ENCODE results near the gene NFIB.

Gene NFIB

GRCh38 chr9:14344053-14344524 lies 30.1 kb upstream of the NFIB start:
- no peak for DNase-seq

GRCh38 chr9:14343261-14344031 lies 29.5 kb upstream of the NFIB start:
- DNase-seq = no peak

- DNase-seq = no peak
These were observed 28.8 kb upstream of the NFIB start for GRCh38 chr9:14342736-14343135.

DNA sequence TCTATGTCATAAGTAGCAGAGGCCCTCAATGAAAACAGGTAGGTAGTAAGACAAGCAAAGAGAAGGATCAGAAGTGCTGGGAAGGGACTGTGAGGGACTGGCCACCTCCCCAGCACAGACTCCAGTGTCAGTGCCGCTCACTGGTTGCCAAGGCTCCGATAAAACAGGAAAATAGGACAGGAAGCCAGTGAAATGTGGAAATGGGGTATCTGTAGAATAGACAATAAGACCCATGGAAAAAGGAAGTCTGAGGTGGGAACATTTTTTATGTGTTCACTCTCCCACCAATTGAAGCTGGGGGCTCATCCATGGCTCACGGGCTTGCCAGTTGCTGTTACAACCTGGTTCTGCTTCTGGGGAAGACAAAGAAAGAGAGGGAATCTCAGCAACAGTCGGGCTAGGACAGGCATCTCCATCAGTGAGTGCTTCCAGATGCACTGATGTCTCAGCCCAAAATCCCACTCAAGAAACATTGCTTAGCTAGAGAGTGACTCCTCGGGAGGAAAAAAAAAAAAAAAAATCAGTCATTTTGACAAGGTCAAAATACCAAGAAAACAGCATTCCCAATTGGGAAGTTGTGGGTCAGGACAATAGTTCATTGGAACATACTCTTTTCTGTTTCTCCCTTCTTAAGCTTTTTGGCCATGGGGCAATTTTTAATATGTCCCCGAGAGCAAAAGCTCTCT lies 27.6 kb upstream of the NFIB start:
- DNase-seq = no peak

DNA sequence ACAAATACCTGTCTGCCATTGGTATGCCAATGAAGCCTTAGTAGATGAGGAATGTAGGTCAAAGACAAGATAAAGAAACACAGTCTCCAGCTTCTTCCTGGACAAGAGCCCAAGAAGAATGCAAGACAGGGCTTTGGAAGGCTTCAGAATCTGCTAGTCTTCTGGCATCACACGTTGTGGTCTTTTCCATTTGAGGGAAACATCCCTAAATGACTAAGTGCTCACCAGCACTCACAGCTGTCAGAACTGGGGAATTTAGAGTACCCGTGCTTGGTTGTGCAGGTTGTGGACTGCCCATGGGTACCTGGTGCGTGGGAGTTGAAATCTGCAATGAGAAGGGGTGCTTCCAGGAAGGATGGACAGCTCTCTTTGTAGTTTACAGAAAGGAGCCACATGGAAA lies 27.1 kb upstream of the NFIB start:
- no peak for DNase-seq

DNA sequence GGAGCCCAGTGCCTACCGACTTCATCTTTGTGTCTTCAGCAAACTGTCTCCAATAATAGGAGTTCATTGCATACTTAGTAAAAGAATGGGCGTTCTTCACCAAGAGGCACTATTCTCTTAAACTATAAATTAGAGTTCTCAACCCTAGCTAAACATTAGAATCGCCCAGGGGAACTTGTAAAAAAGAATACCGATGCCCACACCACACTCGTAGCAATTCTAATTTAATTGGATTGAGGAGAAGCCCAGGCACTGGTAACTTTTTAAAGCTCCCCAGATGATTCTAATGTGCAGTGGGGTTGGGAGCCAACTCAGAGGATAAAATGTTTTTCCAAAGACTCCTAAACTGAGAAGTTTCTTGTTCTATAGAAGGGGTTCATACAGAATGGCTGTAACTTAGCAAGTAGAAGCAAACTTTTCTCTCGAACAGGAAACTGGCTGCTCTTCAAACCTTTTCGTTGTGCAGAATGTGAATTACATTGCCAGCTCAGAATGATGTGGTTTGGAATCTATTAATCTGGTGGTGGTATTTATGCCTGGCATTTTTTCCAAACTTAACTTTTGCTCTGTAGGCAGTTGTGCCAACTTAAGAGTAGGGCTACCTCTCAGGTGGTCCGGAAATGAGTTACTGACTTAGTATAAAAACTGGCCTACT lies 26.4 kb upstream of the NFIB start:
- no peak for DNase-seq

- no peak for DNase-seq
These were observed 25.8 kb upstream of the NFIB start for GRCh38 chr9:14339746-14340145.

DNA sequence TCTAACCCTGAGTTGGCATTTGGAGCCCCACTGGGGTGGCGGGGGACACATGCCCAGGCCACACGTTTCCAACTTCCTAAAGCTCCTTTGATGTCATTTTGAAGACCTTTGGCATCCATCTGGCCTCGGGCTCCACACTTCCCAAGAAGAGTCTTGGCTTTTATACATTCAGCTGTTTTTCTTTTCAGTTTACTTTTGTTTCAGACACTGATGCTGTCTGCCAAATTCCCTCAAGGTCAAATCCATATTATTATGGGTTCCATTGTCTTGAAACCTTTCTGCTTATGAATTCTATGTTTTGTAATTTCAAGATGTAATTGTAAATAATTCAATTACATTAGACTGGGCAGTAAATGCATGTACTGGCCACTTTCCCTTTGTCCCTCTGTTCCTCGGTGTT lies 23.7 kb upstream of the NFIB start:
- no peak for DNase-seq

DNA sequence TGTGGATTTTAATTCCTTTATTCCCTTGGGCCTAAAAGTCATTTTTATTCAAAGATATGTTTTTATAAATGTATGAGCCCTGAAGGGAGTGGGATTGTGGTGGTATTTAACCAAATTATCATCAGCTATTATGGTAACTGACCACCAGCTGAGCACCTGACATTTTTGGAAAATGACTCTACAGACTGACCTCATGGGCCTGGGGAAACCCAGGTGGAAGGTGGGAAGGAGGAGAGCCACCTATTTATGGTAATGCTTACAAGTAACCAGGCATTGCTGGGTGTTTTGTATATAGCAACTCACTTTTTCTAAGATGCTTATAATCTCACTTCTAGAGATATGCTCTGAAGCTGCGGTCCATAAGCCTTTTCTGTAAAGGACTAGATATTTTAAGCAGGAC lies 22.3 kb upstream of the NFIB start:
- DNase-seq = no peak

GRCh38 chr9:14331120-14331519 lies 17.2 kb upstream of the NFIB start:
- no peak for DNase-seq

- DNase-seq = no peak
These were observed 13.1 kb upstream of the NFIB start for GRCh38 chr9:14327036-14327435.

DNA sequence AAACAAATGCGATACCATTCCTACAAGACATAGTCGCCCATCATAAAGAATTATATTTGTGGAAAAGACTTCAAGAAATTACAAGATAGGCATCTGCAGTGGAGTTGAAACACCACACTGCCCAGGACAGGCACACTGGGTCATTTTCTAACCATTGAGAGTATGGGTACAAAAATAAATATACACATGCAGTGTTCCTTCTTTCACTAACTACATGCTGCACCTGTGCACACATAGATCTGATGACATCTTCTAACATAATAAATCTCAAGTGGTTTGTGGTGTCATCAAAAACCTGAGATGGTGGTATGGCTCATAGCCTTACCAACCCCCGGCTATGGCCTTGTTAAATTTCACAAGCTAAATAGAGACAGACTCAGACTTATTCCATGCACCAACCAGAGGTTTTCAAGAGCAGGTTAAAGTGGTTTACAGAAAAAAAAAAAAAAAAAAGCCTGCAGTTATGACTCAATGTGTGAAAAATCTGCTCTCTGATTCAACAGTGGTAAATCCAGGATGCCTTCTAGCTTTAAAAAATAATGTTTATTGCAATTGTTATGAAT lies 12.4 kb upstream of the NFIB start:
- peak; percentile 10 for DNase-seq

DNA sequence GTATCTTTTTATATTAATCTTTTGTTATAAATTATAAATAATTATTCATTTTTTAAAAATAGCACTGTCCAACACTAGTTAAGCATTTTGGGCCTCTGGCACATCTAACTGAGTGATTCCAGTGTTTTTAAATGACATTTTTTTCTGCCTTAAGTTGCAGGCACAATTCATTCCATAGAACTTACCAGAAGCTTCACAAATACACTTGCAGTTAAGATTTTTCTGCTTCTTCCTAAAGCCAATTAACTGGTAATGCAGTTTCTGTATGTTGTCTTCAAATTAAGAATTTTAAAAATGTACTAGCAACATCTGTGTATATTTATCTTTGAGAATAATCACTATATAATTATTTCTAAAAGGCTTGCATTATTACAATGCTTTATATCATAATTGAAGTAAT lies 11.2 kb upstream of the NFIB start:
- DNase-seq = no peak

DNA sequence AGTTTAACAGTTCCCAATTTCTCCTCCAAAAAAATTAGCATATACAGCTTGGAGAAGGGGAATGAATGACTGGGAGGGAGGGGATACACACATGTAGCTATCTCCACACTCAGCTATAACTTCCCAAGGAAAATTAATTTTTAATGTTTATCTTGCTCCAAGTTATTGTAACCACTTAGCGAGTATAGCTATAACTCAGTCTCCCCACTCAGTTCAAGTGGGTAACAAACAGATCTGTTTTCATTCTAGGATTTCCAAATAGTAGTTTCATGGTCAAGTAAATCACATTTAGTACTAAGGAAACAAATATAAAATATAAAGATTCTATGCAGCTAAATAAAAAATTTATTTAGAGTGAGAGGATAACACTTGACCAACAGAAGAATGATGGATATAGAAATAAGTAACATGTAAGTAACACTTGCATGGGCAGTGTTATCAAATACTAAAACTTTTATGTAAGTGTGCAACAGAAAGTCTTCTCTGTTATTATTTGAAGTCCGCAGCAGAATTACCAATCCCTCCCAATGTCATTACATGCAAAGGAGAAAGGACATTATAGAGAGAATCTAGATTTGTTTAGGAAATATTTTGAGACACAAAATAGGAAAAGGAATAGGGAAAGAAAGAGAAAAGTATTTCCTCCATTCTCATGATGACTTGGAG lies 10.2 kb upstream of the NFIB start:
- no peak for DNase-seq

DNA sequence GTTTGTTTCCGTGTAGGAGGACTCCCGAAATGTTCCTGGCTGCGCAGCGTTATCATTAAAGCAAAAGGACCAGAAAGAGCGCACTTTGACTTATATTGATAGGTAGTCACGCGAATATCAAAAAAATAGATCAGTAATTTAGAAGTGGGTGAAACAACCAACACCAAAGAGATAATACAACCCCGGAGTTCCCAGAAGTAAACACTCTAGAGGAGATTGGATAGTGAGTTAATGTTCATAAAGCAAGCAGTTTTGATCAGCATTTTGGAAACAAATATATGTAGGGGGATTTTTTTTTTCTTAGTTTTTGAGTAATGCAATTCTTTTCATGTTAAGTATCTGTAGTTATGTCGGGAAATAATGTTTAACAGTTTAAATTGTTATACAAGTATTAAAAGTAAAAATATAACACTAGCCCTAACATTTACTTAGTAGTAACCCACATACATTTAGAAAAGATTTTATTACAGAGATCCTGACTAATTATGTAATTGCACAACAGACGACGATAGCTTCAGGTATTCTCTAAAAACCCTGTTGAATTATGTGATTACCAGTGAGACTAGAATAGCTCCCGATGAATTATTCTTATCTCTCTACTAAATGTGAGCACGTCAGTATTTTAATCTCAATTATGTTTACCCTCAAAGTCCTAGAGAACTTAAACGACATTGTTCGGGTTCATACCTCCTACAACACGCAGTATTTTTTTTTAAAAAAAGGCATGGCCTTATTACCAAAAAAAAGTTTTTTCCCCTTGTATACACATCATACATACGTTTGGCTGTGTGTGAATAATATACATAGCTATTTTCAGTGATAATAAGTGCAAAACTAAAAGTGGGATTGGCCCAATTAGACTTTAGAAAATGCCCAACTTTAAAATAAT lies 9.4 kb upstream of the NFIB start:
- DNase-seq = no peak

DNA sequence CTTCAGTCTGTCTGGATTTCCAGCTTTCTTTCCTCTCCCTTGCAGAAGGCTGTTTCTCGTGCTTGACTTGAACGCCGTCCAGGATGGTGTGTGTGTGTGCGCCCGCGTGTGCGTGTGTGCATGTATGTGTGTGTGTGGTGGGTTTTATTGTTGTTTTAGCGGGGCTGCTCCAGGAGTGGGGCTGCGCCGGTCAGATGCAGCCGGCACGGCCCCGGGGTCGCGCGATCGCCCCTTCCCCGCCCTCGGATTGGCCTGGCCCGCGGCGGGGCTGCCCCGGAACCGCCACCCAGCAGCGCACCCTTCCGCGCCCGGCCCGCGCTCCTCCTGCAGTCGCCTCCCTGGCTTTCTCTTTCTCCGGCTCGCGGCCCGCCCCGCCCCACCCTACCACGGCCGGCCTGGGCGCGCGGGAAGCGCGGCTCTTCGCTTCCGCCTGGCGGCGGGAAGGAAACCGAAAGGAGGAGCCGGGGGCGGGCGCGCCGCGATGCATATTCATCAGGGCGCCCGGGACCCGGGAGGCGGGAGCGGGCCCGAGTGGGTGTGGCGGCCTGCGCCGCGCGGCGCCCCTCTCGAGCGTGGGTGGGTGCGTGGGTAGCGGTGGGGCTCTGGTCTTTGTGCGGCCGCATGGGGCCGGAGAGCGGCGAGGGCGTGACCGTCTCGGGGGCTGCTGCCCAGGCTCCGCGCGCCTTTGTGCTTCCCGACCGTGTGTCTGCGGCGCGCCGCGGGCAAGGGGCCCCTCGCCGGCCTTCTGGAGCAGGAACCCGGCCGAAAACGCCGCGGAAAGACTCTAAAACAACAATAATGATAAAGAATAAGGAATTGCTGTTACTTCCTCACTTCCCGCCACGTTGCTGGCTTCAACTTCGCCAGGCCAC lies 8.5 kb upstream of the NFIB start:
- DNase-seq = peak; percentile 61

- no peak for DNase-seq
These were observed 7.7 kb upstream of the NFIB start for GRCh38 chr9:14321517-14322130.

- no peak for DNase-seq
These were observed 6.6 kb upstream of the NFIB start for GRCh38 chr9:14320271-14321181.

- no peak for DNase-seq
These were observed 5.1 kb upstream of the NFIB start for GRCh38 chr9:14318934-14319580.
